GM12872 (cell line): Measurements from ENCODE around the gene NEGR1.

Experiments used
- CTCF ChIP-seq: IDR thresholded peaks from 3 replicates; pipeline ENCODE4 v1.5.1; 2011; ENCODE audit warnings: low read depth, mild to moderate bottlenecking, low read length, moderate library complexity; ENCODE audit not compliant: insufficient read depth

The NEGR1 gene

GRCh38 chr1:71920556-71920955 is 361.8 kb downstream of the NEGR1 start:
- TF ChIP-seq CTCF: no peak

GRCh38 chr1:71919811-71920509 is 362.4 kb downstream of the NEGR1 start:
- no peak for TF ChIP-seq CTCF

- no peak for TF ChIP-seq CTCF
These were observed 363.7 kb downstream of the NEGR1 start for GRCh38 chr1:71918630-71919029.

GRCh38 chr1:71916894-71917293 is 365.4 kb downstream of the NEGR1 start:
- no peak for TF ChIP-seq CTCF

GRCh38 chr1:71914626-71915025 is 367.7 kb downstream of the NEGR1 start:
- no peak for TF ChIP-seq CTCF

- TF ChIP-seq CTCF: no peak
These were observed 373.4 kb downstream of the NEGR1 start for GRCh38 chr1:71908871-71909390.

GRCh38 chr1:71908303-71908702 is 374.0 kb downstream of the NEGR1 start:
- no peak for TF ChIP-seq CTCF
